Mucosa of descending colon (tissue), 3 donors: ENCODE data around the gene BCKDK. TPM values are rescaled to one million over a fixed set of nuclear protein-coding genes. Genes with fewer than 3 reads are reported as not detected.

Experiments used
- ATAC-seq: fragments of 200-7000 bp; cut with Tn5 transposase; one replicate; pipeline ENCODE4 v1.9.1; 2020; ENCODE audit warnings: mild to moderate bottlenecking, moderate library complexity
- DNase-seq, 3 donors: peaks; one replicate each; pipeline ENCODE4 v3.0.0-alpha.2; 2020
- H3K36me3 ChIP-seq: fragments of 200-600 bp; one replicate; pipeline ENCODE4 v1.8.0; 2021; ENCODE audit warnings: low read depth, mild to moderate bottlenecking
- H3K4me1 ChIP-seq: fragments of 200-600 bp; one replicate; pipeline ENCODE4 v1.8.0; 2021; ENCODE audit warnings: low read depth, mild to moderate bottlenecking
- H3K4me3 ChIP-seq: fragments of 200-600 bp; one replicate; pipeline ENCODE4 v1.8.0; 2021; ENCODE audit warnings: mild to moderate bottlenecking
- H3K9me3 ChIP-seq: fragments of 200-600 bp; one replicate; pipeline ENCODE4 v1.8.0; 2021; ENCODE audit warnings: mild to moderate bottlenecking
- CTCF ChIP-seq: fragments of 200-600 bp; IDR thresholded peaks from one replicate; pipeline ENCODE4 v1.8.0; 2022; ENCODE audit warnings: antibody characterized with exemption, mild to moderate bottlenecking
- intact Hi-C, 2 donors: fragments of 100-400 bp; cut with DNase I in 1 of 2; cut with micrococcal nuclease in 1 of 2; formaldehyde crosslinking; loops; one replicate each; pipeline versions ENCODE4 v1.11.0 to v1.11.1; 2022; cut with DNase I, micrococcal nuclease
- total RNA-seq, 3 donors: library from RNA; stranded (reverse); fragmentation: NEBNext Ultra II Directional in 2 of 3; extraction: Animal tissue kit (Norgen Biotek cat#: 25700) in 2 of 3; gene quantifications; one replicate each; pipeline versions ENCODE4 v1.2.1 to v1.2.4, GENCODE V29; 2021 to 2023
- donor health status: DM: no; HTN: no; CAD: no; lungs with moderate emphysema.
- donor health status: DM: no; HTN: no; CAD: no.
- donor health status: DM: no; HTN: yes; CAD: no.

Gene BCKDK
- total RNA-seq, 3 donors from 2014 or later: 31.7 to 40.1 (median 36.6) TPM

GRCh38 chr16:31087971-31088370 is 20.2 kb upstream of the BCKDK start:
- no peaks in the 10 kb centered on the region for H3K36me3 ChIP-seq
- intact Hi-C loops: no loop called here

GRCh38 chr16:31088459-31089183 is 19.6 kb upstream of the BCKDK start, which contains the start of gene PRSS53:
Gene PRSS53, minus strand, starts transcription at chr16:31088943. Its CDS starts 134 bp downstream, at chr16:31088809.
- Histone ChIP-seq H3K9me3 (no peaks in the 10 kb centered on the region), H3K4me1 (peaks cover 5% of the 10 kb centered on the region), H3K36me3 (no peaks in the 10 kb centered on the region), H3K4me3 (no peak within 1 kb of the TSS)
- no peak for ATAC-seq
- intact Hi-C loops: no loop called here
- TF ChIP-seq CTCF: no peak
- DNase-seq: no peak

More at GRCh38 chr16:31087971-31088370, 20.2 kb upstream of the BCKDK start:
- DNase-seq: no peak
- no peak for TF ChIP-seq CTCF
- Histone ChIP-seq H3K4me1 (no peaks in the 10 kb centered on the region), H3K9me3 (no peaks in the 10 kb centered on the region), H3K4me3 (no peak overlapping the region)
- no peak for ATAC-seq

GRCh38 chr16:31089199-31089598 is 19.0 kb upstream of the BCKDK start:
- intact Hi-C loops: no loop called here
- no peak for TF ChIP-seq CTCF
- DNase-seq (no peak), ATAC-seq (no peak)
- Histone ChIP-seq H3K36me3 (no peaks in the 10 kb centered on the region), H3K9me3 (no peaks in the 10 kb centered on the region), H3K4me3 (no peak overlapping the region), H3K4me1 (peaks cover 9% of the 10 kb centered on the region)

GRCh38 chr16:31090540-31090939 is 17.6 kb upstream of the BCKDK start:
- ATAC-seq (no peak), DNase-seq (no peak)
- no peaks in the 10 kb centered on the region for H3K9me3 ChIP-seq
- peaks cover 10% of the 10 kb centered on the region for H3K4me1 ChIP-seq
- H3K4me3 ChIP-seq: no peak overlapping the region
- no peak for TF ChIP-seq CTCF
- intact Hi-C loops: no loop called here
- H3K36me3 ChIP-seq: no peaks in the 10 kb centered on the region

GRCh38 chr16:31092330-31092729 is 15.9 kb upstream of the BCKDK start:
- TF ChIP-seq CTCF: no peak
- H3K4me1 ChIP-seq: peaks cover 14% of the 10 kb centered on the region
- no peak for ATAC-seq

More at GRCh38 chr16:31092330-31092729, 15.9 kb upstream of the BCKDK start:
- no peak overlapping the region for H3K4me3 ChIP-seq
- no peak for DNase-seq
- intact Hi-C loops: no loop called here
- H3K9me3 ChIP-seq: no peaks in the 10 kb centered on the region
- H3K36me3 ChIP-seq: no peaks in the 10 kb centered on the region
